HG02852 (cell line): Measurements from ENCODE around the gene PTPRH.
A peak's percentile ranks its signal among the peaks of the same experiment; 100 is the strongest.

ENCODE experiments used
- ATAC-seq: cut with Tn5 transposase; IDR thresholded peaks from one replicate; pipeline ENCODE4 v1.9.1; 2021; ENCODE audit warnings: mild to moderate bottlenecking, moderate library complexity; ENCODE audit not compliant: unreplicated experiment

The PTPRH gene, protein sequence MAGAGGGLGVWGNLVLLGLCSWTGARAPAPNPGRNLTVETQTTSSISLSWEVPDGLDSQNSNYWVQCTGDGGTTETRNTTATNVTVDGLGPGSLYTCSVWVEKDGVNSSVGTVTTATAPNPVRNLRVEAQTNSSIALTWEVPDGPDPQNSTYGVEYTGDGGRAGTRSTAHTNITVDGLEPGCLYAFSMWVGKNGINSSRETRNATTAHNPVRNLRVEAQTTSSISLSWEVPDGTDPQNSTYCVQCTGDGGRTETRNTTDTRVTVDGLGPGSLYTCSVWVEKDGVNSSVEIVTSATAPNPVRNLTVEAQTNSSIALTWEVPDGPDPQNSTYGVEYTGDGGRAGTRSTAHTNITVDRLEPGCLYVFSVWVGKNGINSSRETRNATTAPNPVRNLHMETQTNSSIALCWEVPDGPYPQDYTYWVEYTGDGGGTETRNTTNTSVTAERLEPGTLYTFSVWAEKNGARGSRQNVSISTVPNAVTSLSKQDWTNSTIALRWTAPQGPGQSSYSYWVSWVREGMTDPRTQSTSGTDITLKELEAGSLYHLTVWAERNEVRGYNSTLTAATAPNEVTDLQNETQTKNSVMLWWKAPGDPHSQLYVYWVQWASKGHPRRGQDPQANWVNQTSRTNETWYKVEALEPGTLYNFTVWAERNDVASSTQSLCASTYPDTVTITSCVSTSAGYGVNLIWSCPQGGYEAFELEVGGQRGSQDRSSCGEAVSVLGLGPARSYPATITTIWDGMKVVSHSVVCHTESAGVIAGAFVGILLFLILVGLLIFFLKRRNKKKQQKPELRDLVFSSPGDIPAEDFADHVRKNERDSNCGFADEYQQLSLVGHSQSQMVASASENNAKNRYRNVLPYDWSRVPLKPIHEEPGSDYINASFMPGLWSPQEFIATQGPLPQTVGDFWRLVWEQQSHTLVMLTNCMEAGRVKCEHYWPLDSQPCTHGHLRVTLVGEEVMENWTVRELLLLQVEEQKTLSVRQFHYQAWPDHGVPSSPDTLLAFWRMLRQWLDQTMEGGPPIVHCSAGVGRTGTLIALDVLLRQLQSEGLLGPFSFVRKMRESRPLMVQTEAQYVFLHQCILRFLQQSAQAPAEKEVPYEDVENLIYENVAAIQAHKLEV

DNA sequence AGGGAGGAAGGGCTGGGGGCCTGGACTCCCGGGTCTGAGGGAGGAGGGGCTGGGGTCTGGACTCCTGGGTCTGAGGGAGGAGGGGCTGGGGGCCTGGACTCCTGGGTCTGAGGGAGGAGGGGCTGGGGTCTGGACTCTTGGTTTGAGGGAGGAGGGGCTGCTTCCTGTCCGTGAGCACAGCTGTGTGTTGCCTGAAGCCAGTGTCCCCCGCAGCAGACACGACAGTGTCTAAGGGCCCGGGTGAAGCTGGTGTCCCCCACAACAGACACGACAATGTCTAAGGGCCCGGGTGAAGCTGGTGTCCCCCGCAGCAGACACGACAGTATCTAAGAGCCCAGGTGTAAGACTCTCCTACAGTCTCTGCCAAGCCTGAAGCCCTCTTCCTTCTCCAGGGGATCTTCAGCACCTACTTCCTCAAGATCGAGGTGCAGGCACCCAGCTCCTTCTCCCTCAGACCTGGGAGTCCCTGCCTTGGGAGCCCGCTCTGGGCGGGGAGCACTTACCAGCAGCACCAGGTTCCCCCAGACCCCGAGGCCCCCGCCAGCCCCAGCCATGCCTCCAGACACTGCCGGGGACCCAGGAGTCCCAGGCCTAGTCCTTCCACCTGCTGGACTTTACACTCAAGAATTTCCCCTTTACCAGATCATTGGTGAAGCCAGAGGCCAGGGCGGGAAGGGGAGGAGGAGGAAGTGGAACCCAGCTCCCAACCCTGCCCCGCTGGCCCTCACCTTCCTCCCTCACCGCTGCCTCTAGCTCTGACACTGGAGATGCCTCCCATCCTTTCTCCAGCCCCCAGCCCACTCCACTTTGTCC, at the start of gene PTPRH:
TSS of gene PTPRH (minus strand) at position 622 of the 813 bp plus-strand sequence. CDS start at position 554, 68 bp downstream.
- ATAC-seq, result no peak

DNA sequence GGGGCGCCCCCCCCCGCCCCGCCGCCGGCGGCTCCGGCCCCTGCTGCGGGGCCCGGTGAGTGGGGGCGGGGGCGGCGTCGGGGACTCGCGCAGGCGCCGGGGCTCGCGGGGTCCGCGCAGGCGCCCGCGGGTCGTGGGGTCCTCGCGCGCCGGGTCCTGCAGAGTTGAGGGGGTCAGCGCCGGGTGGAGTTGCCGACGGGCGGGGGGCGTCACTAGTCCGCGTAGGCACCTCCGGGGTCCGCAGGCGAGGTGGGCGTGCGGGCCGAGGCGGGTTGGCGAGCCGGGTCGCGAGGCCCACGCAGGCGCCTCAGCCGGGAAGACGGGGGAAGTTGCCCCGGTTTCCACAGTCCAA, 49.2 kb upstream of the PTPRH start:
- ATAC-seq, result peak; percentile 22

DNA sequence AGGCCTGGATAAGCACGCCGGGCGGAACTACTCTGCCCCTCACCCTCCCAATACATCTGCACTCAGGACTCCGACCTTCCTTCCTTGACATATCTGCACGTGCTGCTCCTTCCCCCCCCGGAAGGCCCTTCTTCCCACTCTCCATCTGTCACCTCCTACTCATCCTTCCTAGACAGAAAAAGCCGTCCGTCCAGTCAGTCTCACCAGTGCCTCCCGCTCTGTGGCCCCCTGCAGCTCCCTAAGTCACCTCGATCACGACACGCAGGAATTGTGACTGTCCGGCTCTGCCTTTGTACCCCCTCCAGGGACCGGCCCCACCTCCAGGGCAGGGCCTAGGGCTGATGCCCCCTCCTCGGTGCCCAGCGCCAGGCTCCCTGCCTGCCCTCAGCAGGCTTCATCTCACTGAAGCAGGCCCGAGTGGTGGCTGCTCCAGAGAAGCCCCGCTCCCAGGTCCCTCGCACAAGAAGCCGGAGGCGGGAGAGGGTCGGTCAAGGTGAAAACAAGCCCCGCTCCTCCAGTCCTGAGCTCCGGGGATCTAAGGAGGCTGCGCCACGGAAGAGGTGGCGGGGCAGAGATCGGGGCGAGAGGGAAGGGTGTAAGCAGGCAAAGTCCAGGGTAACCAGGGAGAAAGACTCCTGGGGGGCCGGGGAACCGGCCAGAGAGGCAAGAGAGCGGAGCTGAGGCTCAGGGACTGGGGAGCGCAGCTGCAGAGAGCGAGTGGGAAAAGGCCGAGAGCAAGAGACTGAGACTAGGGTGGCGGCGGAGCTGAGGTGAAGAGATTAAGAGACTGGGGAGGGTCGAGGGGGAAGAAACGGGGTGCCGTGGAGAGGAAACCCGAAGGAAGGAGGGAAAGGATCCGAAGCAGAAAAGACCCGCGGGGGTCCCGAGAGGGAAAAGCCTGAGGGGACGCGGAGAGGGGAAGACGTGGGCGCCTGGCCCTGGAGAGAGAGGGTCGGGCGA, 48.4 kb upstream of the PTPRH start:
- no peak for ATAC-seq

DNA sequence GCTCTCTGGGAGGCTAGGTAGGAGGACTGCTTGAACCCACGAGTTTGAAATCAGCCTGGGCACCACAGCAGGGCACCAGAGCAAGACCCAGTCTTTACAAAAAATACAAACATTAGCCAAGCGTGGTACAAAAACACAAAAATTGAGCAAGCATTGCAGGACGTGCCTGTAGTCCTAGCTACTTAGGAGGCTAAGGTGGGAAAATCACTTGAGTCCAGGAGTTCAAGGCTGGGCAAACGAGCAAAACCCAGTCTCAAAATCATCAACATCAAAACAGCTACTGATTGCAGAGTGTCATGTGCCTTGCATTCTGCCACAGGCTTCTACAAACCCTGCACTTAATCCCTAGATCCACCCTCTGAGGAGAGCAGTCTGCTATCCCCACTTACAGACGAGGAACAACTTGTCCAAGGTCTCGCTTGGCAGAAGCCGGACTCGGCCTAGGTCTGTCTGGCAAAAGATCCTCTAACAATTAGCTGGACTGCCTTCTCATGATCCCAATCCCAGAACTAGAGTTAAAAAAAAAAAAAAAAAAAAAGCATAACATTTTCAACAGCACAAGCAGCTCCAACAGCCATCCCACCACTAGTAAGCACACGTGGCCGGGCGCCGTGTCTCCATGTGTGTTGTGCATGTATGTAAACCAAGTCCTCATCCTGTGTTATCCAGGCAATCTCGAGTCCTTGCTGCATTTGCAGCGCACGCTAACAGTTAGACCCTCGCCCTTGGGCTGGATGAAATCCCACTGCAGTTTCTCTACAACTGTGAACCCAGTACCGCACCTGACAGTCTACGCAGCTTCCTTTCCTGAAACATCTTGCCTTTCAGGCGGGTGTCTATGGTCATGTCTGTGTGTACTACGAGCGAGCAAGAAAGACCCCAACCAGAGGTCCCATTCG, 47.5 kb upstream of the PTPRH start:
- no peak for ATAC-seq

DNA sequence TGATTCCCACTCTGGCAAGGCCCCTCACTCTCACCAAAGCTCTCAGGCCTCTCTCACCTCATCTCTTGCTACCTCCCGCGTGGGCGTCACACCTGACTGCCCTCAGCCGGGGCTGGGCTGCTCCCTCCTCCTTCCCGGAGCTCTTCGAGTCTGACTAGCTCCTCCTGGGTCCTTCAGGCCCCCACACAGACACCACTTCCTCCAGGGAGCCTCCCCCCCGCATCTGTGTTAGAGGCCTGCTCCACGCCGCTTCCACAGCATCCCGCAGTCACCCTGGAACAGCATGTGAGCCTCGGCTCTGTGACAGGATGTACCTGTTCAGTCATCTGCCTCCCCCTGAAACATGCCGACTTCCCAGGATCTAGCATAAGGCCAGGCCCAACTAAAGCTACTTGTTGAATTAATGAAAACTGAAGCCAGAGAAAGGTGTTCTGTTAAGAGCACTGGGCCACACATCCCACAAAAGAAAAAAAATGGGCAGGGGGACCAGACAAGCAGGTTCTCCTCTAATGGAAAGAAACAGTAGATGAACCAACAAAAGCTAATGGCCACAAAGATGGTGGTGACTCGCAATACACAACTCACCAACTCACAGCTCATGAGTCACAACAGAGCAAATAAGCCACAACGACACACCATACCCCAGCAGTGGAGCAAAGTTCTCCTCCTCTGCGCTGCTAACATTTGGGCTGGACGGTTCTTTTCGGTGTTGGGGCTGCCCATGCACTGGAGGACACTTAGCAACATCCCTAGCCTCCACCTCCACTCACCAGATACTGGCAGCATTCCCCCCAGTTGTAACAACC, 46.5 kb upstream of the PTPRH start:
- ATAC-seq, result no peak

DNA sequence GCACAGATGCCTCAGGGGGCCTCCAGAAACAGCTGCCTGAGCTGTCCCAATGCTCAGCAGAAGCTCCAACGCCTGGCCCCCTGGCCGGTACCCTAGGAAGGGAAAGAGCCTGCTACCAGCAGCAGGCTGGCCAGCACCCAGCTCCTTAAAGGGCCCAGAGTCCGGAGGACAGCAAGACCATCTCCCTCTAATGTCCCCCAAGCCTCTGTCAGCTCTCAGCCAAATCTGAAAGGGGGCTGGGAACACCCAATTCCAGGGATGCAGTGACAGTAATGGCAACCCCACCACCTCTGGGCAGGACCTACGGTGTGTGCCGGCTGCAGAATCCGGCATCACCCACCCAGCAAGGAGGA, 45.3 kb upstream of the PTPRH start:
- no peak for ATAC-seq

DNA sequence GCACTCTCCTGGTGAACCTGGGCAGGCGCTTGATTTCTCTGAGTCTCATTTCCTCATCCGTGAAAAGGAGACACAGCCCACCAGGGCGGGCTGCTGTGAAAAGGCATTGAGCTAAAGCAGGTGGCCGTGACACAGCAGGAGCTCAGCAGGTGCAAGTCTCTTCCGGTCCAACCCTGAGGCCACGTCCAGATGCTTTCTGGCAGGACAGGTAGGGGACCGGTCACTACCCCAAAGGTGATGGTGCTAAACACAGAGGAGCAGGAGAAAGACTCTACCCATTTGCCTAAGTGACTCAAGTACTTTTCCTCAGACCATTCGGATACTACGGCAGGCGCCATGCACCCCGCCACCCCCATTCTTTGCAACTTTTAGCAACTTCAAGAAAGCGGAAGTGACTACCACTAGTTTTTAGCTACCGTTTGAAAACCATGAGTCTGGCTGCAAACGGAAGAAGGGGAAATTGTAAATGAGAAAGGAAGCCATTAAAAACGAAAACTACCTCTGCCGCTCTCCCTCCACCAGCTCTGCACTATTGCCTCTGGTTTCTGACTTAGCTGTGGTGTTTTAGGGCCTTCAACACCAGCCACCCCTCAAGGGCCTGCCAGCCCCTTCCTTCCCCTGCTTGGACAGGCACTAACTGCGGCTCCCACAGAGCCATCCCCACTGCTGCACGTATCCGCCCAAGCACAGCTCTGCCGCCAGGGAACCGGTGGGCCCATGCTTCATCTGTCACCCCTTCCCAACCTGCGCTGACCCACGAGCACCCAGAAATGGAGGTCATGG, 44.7 kb upstream of the PTPRH start:
- peak; percentile 36 for ATAC-seq

DNA sequence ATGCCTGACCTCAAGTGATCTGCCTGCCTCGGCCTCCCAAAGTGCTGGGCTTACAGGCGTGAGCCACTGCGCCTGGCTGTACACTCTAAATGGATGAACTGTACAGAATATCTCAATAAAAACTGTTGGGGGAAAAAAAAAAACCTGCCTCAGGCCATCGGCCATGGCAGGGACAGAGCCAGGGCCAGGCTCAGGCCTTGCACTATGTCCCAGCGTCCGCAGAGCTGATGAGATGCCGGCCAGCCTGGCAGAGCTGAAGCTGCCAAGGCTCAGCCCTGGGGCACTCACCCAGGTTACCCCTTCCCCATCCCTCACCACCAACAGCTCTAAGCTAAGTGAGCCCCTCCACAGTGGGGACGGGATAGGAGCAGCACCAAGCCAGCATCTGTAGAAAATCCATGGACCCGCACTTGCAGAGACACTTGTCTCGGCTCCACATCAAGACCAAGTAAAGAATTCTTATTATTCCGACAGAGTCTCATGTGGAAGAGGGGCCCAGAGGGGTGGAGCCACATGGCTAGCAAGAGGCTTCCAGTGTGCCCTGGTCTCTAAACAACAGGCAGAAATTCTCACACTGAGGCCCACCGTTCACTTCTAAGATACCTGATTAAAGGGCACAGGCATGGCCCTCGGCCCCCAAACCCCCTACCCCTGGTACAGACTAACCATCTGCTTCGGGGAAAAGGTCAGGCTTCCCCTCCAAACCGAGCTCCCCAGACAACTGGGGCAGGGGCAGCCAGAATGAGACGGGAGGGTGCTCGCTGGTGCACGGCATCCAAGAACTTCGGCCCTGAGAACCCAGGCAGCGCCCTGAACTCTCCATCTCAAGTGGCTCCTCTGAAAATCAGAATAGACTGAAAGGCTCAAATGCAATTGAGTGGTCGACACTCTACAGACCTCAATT, 43.7 kb upstream of the PTPRH start:
- no peak for ATAC-seq

DNA sequence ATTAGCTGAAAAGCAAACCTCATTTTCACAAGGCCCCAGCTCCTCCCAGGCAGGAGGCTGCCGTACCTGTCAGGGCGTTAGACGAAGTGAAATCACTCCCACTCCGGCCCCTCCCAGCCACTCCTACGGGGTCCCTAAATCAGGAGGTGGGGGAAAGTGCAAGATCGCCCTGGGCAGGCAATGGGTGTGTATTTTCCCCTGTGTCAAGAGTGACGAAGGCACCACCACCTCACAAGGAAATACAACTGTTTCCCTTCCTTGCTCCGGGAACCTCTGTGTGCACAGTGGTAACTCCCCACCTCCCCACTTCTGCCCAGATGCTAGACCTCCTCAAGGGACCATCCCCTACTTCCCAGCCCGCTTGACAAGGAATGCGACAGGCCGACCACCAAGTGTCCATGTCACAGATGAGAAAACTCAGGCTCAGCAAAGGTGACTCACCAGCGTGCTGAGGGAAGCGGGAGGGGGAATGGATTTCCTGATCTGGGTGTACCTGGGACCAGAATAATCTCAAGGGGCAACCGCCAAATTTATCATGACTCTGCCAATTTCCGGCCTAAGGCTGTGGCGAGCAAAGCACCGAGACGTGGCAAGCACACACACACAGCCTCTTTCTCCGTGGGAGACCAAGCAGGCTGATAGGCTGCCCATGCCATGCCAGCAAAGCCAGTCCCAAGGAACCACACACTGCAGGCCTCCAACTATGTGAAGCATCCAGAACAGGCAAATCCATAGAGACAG, 42.2 kb upstream of the PTPRH start:
- ATAC-seq, result no peak

DNA sequence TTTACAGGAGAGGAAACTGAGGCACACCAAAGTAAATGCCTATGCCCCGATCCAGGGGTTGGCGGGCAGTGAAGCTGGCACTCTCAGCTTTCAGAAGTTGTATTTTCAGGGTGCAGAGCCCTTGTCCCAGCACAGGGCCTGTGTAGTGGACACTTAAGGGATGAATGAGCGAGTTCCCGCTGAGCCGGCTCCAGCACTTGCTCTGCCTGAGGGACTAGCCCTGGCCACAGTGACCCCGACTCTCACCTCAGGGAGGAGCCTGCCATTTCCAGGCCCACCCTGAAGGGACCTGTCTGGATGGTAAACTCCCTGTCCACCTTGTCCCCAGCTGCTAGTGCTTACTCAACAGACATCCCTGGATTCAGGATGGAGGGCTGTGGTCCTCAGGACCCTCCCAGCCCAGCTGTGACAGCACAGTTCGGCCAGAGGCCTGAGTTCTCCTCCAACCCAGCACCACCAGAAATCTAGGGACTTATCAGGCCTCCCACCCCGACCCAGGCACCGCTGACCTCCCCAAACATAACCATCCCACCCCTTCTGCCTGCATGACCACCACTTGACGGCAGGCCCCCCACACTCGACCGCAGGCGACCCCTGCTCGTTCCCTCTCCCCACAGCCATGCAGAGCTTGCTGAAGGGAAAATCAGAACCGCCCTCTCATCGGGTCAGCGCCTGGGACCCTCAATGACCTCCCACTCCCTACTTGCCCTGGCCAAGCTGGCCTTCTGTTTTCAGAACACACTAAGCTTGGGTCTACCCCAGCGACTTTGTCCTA, 41.1 kb upstream of the PTPRH start:
- no peak for ATAC-seq

DNA sequence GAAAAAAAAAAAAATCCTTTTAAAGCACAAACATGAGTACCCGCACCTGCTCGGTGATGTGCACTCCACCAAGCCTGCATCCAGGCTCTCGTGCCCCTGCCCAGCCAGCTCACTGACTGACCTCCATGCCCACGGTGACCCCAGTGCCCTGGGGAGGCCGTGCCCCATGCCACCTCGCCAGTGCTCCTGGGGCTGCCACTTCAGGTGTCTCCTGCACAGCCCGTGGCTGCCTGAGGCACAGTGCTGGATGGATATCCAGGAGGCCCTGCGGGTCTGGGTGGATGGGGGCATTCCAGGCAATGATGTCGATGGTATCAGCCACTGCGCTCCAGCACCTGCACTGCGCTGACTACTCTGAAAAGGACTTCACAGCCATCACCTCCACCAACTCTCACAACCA, 40.5 kb upstream of the PTPRH start:
- no peak for ATAC-seq

DNA sequence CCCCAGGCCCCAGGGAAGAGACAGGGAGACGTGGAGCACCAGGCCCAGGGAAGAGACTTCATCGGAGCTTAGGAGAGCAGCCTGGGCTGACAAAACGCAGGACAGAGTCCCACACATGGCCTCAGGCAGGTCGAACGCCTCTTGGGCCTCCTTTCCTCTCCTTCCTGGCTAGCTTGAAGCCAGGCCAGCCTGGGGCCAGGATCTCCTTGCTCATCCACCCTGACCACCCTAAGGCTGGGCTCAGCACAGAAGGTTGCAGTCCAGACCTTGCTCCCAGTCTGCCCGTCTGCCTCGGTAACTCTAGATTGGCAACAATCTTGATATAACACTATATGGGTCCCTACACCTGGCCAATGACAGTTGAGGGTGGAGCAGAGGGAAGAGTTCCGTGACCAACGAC, 39.4 kb upstream of the PTPRH start:
- ATAC-seq, result no peak

DNA sequence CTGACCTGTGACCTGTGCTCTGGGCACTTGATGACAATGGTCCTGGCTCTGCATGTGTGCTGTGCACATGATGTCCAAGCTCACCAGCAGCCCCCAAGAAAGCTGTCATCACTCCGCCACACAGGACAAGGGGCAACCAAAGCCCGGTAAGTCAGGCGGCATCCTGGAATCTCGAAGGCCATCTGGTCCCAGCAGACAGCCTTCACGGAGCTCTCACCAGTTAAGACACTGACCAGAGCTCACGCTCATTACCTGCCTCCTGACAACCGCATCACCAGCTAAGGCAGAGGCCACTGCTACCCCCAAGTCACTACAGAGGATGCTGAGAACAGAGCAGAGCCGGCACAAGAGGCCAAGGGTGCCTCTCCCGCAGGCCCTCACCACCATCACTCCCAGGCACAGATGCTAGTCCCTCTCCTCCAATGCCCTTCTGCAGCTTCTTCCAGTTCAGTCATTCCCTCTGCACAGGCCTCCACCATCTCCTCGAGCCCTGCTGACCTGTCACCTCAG, 38.9 kb upstream of the PTPRH start:
- no peak for ATAC-seq

DNA sequence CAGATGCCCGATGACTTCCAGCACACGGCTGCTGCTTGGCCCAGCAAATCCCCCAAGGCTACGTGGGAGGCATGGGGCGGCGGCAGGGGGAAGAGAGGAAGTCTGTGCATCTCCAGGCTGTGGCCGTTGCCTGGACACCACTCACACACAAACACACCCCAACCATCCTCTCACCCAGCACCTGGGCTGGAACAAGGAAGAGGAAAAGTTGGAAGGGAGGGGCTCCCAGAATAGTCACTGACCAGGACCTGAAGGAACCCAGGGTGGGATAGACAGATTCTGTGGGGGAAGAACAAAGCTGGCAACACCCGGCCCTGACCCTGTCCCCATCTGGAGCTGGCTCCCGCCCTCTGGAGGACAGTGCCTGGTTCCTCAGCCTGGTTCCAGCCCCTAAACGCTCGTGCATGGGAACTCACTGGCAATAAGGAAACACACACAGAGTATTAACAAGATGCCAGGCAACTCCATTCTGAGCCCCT, 38.4 kb upstream of the PTPRH start:
- ATAC-seq, result no peak
